ENCODE measurements around the gene MAEA. TPM values are rescaled to one million over a fixed set of nuclear protein-coding genes. Genes with fewer than 3 reads are reported as not detected.

MAEA gene
- total RNA-seq, 1 donor from 2014 or later = 74.0 TPM

DNA sequence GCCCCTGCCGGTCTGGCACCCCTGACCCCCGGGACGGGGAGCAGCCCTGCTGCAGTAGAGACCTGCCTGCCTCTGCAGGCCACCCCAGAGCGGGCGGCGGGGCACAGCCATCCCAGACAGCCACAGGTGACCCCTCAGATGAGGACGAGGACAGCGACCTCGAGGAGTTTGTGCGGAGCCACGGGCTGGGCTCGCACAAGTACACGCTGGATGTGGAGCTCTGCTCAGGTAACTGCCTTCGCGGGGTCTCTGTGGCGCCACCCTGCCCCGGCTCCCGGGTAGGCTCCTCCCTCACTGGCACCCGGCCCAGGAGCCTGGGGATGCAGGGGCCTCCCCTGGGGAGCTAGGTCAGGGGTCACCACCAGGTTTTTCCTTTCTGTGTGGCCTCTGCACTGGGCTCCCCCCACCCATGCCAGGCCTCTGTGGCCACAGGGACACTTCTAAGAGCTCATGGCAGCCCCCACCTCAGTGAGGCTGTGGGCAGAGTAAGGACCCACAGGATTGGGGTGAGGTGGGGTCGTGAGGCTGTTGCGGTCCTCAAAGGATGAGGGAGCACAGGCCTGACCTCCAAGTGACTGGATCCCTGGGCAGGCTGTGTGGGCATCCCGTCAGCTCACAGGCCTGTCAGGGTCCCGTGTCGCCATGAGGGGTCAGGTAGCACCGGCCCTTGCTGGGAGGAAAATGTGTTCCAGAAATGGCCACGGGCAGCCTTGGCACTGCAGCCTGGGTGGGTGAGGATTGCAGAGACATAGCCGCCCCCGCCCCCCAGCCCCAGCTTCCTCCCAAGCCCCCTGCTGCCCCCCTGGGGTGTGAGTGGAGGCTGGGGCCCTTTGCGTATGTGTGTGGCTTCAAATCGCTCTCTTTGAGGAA lies 63.7 kb downstream of the MAEA start:
- DNase-seq (ENCODE audit: low read depth, low spot score) = no peak
- no peak overlapping the region for H3K4me3 Mint-ChIP-seq
- no peak overlapping the region for H3K27ac Mint-ChIP-seq (ENCODE audit: unreplicated experiment)
- peaks cover 16% of the 10 kb centered on the region for H3K4me1 Mint-ChIP-seq
- peaks cover 2% of the 10 kb centered on the region for H3K36me3 Mint-ChIP-seq (ENCODE audit: low read depth)
- TF ChIP-seq, protein P1, sequence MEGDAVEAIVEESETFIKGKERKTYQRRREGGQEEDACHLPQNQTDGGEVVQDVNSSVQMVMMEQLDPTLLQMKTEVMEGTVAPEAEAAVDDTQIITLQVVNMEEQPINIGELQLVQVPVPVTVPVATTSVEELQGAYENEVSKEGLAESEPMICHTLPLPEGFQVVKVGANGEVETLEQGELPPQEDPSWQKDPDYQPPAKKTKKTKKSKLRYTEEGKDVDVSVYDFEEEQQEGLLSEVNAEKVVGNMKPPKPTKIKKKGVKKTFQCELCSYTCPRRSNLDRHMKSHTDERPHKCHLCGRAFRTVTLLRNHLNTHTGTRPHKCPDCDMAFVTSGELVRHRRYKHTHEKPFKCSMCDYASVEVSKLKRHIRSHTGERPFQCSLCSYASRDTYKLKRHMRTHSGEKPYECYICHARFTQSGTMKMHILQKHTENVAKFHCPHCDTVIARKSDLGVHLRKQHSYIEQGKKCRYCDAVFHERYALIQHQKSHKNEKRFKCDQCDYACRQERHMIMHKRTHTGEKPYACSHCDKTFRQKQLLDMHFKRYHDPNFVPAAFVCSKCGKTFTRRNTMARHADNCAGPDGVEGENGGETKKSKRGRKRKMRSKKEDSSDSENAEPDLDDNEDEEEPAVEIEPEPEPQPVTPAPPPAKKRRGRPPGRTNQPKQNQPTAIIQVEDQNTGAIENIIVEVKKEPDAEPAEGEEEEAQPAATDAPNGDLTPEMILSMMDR (conservative IDR thresholded peaks at IDR 0.05) = no peak
- H3K9me3 Mint-ChIP-seq = no peaks in the 10 kb centered on the region
- no peaks in the 10 kb centered on the region for H3K27me3 Mint-ChIP-seq (ENCODE audit: low read depth)

DNA sequence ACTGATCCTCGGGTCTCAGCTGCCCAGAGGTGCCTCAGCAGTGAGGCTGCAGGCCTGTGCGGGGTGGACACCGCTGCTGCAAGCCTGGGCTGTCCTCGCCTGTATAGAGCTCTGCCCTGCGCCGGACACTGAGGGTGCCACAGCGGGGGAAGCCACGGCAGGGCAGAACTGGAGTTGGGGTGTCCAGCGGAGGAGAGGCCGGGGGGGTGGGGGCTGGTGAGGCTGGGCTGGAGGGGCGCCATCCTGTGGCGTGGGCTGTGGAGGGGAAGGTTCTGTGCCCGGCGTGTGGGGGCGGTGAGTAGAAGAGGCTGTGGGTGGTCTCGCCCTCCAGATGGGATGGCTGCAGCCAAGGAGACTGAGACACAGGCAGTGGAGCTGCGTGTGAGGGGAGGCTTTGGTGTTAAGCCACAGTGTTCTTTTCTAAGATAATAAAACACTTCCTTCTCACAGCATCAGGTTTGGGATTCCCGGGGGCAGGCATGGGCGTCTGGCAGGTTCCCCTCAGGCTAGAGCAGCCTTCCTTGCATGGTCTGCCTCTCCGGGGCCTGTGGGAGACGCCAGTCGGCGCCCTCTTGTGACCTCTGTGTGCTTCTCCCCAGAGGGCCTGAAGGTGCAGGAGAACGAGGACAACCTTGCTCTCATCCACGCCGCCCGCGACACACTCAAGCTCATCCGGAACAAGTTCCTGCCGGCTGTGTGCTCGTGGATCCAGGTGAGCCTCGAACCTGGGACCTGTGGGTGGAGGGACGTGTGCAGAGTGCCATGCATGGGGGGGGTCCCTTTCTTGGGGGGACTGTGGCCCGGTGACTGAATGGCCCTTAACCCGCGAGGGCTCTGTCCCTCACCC lies 64.7 kb downstream of the MAEA start:
- DNase-seq (ENCODE audit: low read depth, low spot score) = no peak
- H3K4me3 Mint-ChIP-seq = no peak overlapping the region
- no peaks in the 10 kb centered on the region for H3K27me3 Mint-ChIP-seq (ENCODE audit: low read depth)
- TF ChIP-seq, protein P1 (conservative IDR thresholded peaks at IDR 0.05) = no peak
- H3K27ac Mint-ChIP-seq (ENCODE audit: unreplicated experiment) = no peak overlapping the region
- H3K4me1 Mint-ChIP-seq = peaks cover 8% of the 10 kb centered on the region
- peaks cover 2% of the 10 kb centered on the region for H3K36me3 Mint-ChIP-seq (ENCODE audit: low read depth)
- H3K9me3 Mint-ChIP-seq = no peaks in the 10 kb centered on the region

DNA sequence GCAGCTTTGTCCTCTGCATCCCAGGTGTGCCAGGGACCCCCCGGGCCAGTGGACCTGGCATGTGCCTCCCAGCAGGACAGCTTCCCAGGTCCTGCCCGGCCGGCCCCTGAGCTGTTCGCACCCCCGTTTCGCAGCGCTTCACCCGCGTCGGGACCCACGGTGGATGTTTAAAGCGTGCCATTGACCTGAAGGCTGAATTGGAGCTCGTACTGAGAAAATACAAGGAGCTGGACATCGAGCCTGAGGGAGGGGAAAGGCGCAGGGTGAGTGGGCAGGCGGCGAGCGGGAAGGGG lies 65.2 kb downstream of the MAEA start:
- Mint-ChIP-seq H3K27ac (ENCODE audit: unreplicated experiment) (no peak overlapping the region), H3K4me1 (peaks cover 8% of the 10 kb centered on the region), H3K4me3 (no peak overlapping the region), H3K36me3 (ENCODE audit: low read depth) (peaks cover 2% of the 10 kb centered on the region), H3K9me3 (no peaks in the 10 kb centered on the region), H3K27me3 (ENCODE audit: low read depth) (no peaks in the 10 kb centered on the region)
- no peak for DNase-seq (ENCODE audit: low read depth, low spot score)
- TF ChIP-seq, protein P1 (conservative IDR thresholded peaks at IDR 0.05) = no peak

DNA sequence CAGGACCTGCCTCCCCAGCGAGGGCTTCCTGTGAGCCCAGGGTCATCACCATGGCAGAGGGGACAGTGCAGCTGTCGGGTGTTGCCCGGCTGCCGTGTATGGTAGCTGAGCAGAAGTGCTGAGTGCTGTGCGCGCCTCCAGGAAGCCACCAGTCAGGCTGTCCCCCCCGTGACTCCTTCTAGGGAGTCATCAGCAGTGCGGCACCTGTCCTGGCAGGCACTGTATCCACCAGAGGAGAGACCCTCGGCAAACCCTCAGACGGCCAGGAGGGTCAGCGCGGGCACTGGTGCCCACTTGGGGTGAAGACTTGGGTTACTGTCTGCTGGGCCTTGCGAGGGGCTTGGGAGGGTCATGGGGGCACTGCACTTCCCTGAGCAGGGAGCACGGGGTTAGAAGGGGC lies 65.7 kb downstream of the MAEA start:
- H3K9me3 Mint-ChIP-seq = no peaks in the 10 kb centered on the region
- peaks cover 2% of the 10 kb centered on the region for H3K36me3 Mint-ChIP-seq (ENCODE audit: low read depth)
- TF ChIP-seq, protein P1 (conservative IDR thresholded peaks at IDR 0.05) = no peak
- no peaks in the 10 kb centered on the region for H3K27me3 Mint-ChIP-seq (ENCODE audit: low read depth)
- H3K4me1 Mint-ChIP-seq = peaks cover 8% of the 10 kb centered on the region
- no peak overlapping the region for H3K27ac Mint-ChIP-seq (ENCODE audit: unreplicated experiment)
- H3K4me3 Mint-ChIP-seq = no peak overlapping the region
- no peak for DNase-seq (ENCODE audit: low read depth, low spot score)

DNA sequence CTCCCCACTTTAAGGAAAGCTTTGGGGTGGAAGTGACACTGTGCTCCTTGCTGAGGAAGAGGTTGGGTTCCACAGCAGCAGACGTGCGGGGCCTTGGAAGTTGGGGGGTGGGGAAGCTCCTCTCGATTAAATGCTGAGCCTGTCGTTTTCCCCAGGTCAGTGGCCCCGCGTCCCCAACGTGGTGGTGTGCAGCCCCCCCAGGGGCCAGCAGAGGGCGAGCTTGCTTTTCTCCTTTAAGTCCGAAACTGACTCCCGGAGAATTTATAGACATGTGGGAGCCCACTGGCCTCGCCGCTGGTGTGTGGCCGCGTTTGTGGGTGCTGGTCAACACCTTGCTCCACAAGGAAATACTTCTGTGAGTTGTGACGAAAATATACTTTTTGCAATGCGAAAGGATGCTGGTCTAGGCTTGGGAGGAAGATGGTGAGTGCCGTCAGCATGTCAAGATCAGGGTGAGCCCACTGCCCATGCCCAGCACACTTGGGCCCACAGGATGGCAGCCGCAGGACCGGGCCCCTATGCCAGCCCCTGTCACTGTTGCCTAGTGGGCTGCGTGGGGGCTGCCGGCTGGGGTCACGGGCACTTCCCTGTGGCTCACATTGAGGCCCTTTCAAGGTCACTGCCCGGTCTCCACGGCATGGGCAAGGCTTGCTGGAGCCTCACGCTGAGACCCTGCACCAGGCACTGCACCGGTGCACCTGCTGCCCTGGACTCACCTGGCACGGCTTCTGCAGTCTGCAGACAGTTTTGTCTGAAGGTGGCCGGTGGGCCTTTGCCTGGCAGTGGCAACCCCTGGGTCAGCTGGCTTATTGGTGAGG lies 66.7 kb downstream of the MAEA start:
- H3K4me3 Mint-ChIP-seq = no peak overlapping the region
- TF ChIP-seq, protein P1 (conservative IDR thresholded peaks at IDR 0.05) = peak; percentile 86
- H3K36me3 Mint-ChIP-seq (ENCODE audit: low read depth) = peaks cover 2% of the 10 kb centered on the region
- peaks cover 8% of the 10 kb centered on the region for H3K4me1 Mint-ChIP-seq
- peak; percentile 61 for DNase-seq (ENCODE audit: low read depth, low spot score)
- H3K27ac Mint-ChIP-seq (ENCODE audit: unreplicated experiment) = no peak overlapping the region
- H3K9me3 Mint-ChIP-seq = no peaks in the 10 kb centered on the region
- no peaks in the 10 kb centered on the region for H3K27me3 Mint-ChIP-seq (ENCODE audit: low read depth)

Data from neural crest cell (in vitro differentiated cells).